Prostate gland (tissue), 2 donors: ENCODE data around the gene NYNRIN. TPM values are rescaled to one million over a fixed set of nuclear protein-coding genes. Genes with fewer than 3 reads are reported as not detected.
A peak's percentile ranks its signal among the peaks of the same experiment; 100 is the strongest.

Experiments
- DNase-seq: peaks from one replicate; pipeline ENCODE4 v3.0.0-alpha.2; 2019; ENCODE audit warnings: low spot score
- H3K27ac ChIP-seq, 2 donors: fragments of 200-600 bp; sonication (generic); 2 replicates each; pipeline ENCODE4 v1.5.1; 2017 to 2019
- H3K27me3 ChIP-seq: fragments of 200-600 bp; sonication (generic); replicated peaks from 2 replicates; pipeline ENCODE4 v1.5.1; 2019; ENCODE audit not compliant: insufficient read depth
- H3K36me3 ChIP-seq, 2 donors: fragments of 200-600 bp; sonication (generic); 1 replicate in 1 of 2; 2 replicates in 1 of 2; pipeline versions ENCODE4 v1.5.1 to v1.8.1; 2017 to 2019
- H3K4me1 ChIP-seq: fragments of 200-600 bp; sonication (generic); replicated peaks from 2 replicates; pipeline ENCODE4 v1.5.1; 2019
- H3K4me3 ChIP-seq, 2 donors: fragments of 200-600 bp; sonication (generic); 2 replicates each; pipeline ENCODE4 v1.5.1; 2017 to 2019
- H3K9me3 ChIP-seq: fragments of 200-600 bp; sonication (generic); 2 replicates; pipeline ENCODE4 v1.5.1; 2017
- CTCF ChIP-seq, 4 experiments: fragments of 200-600 bp in 2 of 4; fragments of 450-650 bp in 2 of 4; sonication (generic) in 2 of 4; IDR thresholded peaks; 1 replicate in 3 of 4; 2 replicates in 1 of 4; pipeline ENCODE4 v1.5.1; 2016 to 2019; ENCODE audit warnings: antibody characterized with exemption in 4 of 4, mild to moderate bottlenecking in 2 of 4, moderate library complexity in 2 of 4
- POLR2A ChIP-seq: fragments of 450-650 bp; IDR thresholded peaks from one replicate; pipeline ENCODE4 v1.6.1; 2016; ENCODE audit warnings: antibody characterized with exemption, mild to moderate bottlenecking
- POLR2AphosphoS5 ChIP-seq: sonication (generic); formaldehyde crosslinking; IDR thresholded peaks from one replicate; pipeline ENCODE4 v1.6.1; 2017; ENCODE audit warnings: antibody characterized with exemption
- WGBS: methylation state at CpG from one replicate; pipeline ENCODE4 v1.1.5; 2018; 5-methylcytosine and 5-hydroxymethylcytosine counted together
- intact Hi-C: fragments of 100-400 bp; cut with DNase I; formaldehyde crosslinking; loops from one replicate; pipeline ENCODE4 v1.14.2; 2022
- total RNA-seq, 2 donors: library from RNA; depleted of rRNA; stranded (reverse); fragments of >200 nt; gene quantifications; one replicate each; pipeline ENCODE4 v1.1.0, GENCODE V29; 2016

The NYNRIN gene
- total RNA-seq, 2 donors from 2014 or later, result 10.5 to 26.5 TPM

DNA sequence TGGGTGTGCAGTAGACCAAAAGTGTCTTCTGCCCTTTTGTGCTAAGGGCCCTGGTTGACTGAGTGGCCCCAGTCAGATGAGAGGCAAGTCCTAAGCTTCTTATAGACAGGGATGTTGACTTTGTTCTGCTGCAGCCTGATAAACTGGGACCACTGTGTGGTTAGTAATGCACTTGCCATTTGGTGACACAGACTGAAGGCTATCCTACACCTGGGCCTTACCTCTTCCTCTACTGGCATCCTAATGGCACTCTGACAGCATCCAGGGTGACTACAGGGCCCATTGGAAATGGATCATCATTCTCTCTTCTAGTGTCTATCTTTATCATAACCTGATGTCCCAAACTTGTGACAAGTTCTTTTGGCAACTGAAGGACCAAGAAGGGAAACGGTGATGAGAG, 40.5 kb downstream of the NYNRIN start:
- TF ChIP-seq POLR2A, result no peak
- no peak for TF ChIP-seq POLR2AphosphoS5
- TF ChIP-seq CTCF (IDR thresholded peaks at IDR 0.05), result no peak
- Histone ChIP-seq H3K4me3 (no peak overlapping the region), H3K36me3 (peaks cover 3 to 19% of the 10 kb centered on the region in 2 donors), H3K27me3 (no peaks in the 10 kb centered on the region), H3K27ac (no peak overlapping the region), H3K4me1 (peaks cover 10% of the 10 kb centered on the region), H3K9me3 (no peaks in the 10 kb centered on the region)
- 25% methylated on average over 1 of the region's 1 CpG for WGBS
- no peak for DNase-seq
- intact Hi-C loops, result no loop called here

DNA sequence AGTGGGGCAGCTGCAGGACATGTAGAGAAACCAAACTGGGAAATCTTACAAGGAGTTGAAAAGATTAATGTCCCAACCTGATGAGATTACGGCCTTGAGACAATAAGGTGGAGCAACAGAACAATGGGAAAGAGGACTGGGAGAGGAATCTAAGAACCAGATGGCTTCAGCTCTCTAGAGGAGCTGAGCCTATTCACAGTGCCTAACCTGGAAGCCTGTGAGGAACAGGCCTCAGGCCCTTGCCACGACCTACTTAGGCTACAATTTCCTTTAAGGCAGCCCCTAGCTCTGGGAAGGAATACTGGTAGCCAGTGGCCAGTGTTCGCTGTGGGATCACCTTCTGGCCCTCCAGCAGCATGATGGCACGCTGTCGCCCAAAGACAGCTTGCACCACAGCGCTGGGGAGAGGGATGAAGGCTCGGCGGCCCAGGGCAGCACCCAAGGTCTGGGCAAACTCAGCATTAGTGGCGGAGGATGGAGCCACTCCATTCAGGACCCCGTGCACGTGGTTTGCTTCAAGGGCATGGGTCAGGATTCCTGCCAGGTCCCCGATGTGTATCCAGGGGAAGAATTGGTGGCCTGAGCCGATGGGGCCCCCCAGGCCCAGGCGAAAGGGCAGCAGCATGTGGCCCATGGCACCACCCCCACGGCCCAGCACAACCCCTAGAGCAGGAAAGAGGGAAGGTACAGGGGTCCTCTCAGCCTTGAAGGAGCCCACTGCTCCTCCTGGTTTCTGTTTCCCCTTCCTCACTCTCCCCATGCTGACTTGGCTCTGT, 41.2 kb downstream of the NYNRIN start:
- Histone ChIP-seq H3K4me1 (peaks cover 10% of the 10 kb centered on the region), H3K27ac (peak overlapping the region in 1 of 2 donors; percentile 27), H3K27me3 (no peaks in the 10 kb centered on the region), H3K9me3 (no peaks in the 10 kb centered on the region), H3K36me3 (peaks cover 3 to 19% of the 10 kb centered on the region in 2 donors), H3K4me3 (no peak overlapping the region)
- intact Hi-C loops, result loop anchor here (5.0 kb wide), 1 partner anchor 198 kb away; the partner anchor contains the start of gene TINF2
- TF ChIP-seq POLR2AphosphoS5 (no peak), POLR2A (no peak), CTCF (IDR thresholded peaks at IDR 0.05) (no peak)
- 70% methylated on average over 13 of the region's 15 CpGs for WGBS
- DNase-seq, result no peak

GRCh38 chr14:24440606-24441399, 42.0 kb downstream of the NYNRIN start:
- DNase-seq, result no peak
- intact Hi-C loops, result loop anchor here (5.0 kb wide), 1 partner anchor 199 kb away; the partner anchor contains the start of gene TINF2
- Histone ChIP-seq H3K4me1 (peaks cover 6% of the 10 kb centered on the region), H3K27ac (peak overlapping the region in 1 of 2 donors; percentile 98), H3K36me3 (peaks cover 3 to 19% of the 10 kb centered on the region in 2 donors), H3K9me3 (no peaks in the 10 kb centered on the region), H3K27me3 (no peaks in the 10 kb centered on the region), H3K4me3 (no peak overlapping the region)
- whole genome bisulfite sequencing, result 84% methylated on average over 8 of the region's 8 CpGs
- TF ChIP-seq CTCF (IDR thresholded peaks at IDR 0.05) (no peak), POLR2AphosphoS5 (no peak), POLR2A (no peak)

DNA sequence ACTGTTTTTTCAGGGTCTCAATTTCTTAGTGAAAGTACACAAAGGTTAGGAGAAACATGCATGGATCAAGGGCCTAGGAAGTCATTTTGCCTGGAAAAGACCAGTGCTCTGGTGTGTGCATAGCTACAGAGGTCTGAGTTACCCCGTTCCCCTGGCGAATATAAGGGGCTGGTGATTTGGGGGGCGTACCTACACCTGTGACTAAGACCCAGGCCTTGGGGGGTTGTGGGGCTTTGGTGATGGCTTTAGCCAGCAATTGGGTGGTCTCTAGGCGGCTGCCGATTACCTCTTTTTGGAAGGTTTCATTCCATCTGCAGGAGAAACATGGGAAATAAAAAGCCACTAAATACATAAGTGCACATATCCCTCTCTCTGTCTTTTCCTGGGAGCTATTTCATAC, 42.7 kb downstream of the NYNRIN start:
- H3K27ac ChIP-seq, result peak overlapping the region; percentile 98 to 99
- intact Hi-C loops, result loop anchor here (5.0 kb wide), 1 partner anchor 199 kb away; the partner anchor contains the start of gene TINF2
- no peak for DNase-seq
- H3K4me3 ChIP-seq, result peak overlapping the region in 1 of 2 donors; percentile 79
- peaks cover 3 to 19% of the 10 kb centered on the region in 2 donors for H3K36me3 ChIP-seq
- WGBS, result 50% methylated on average over 5 of the region's 5 CpGs
- H3K9me3 ChIP-seq, result no peaks in the 10 kb centered on the region
- peaks cover 6% of the 10 kb centered on the region for H3K4me1 ChIP-seq
- H3K27me3 ChIP-seq, result no peaks in the 10 kb centered on the region
- TF ChIP-seq POLR2AphosphoS5 (no peak), POLR2A (no peak), CTCF (IDR thresholded peaks at IDR 0.05) (no peak)
